CD4-positive, alpha-beta memory T cell (primary cell): ENCODE data around the gene STK11IP. TPM values are rescaled to one million over a fixed set of nuclear protein-coding genes. Genes with fewer than 3 reads are reported as not detected.

Experiments used
- microRNA-seq: library from miRNA; unstranded; fragments of <30 nt; microRNA quantifications from one replicate; pipeline ENCODE4 v1.2.0, GENCODE V29; 2021; ENCODE audit warnings: borderline replicate concordance, borderline number of aligned reads, borderline microRNAs expressed, mixed read lengths
- polyA plus RNA-seq, 2 donors: library from polyadenylated mRNA; unstranded; fragments of 300-500 nt; fragmentation: Illumina TruSeq; gene quantifications; one replicate each; pipeline ENCODE4 v1.2.3, GENCODE V29; 2021
- total RNA-seq, 2 experiments: library from RNA; stranded (reverse); gene quantifications; one replicate each; pipeline ENCODE4 v1.2.3, GENCODE V29; 2021

Gene STK11IP
- total and polyA plus RNA-seq, 4 experiments from 2014 or later, result 8.3 to 50.2 (median 29.3) TPM

Small RNA genes within 50 kb of the gene (microRNA-seq; reads per million reads assigned to microRNA genes)
- not detected for gene MIR3132

Other genes with a start within 250 kb of the STK11IP start
- 10 to 100 TPM; 70.4 to 75.9 TPM for gene DNPEP, start 209.9 kb upstream of the STK11IP start, total RNA-seq
- 10 to 100 TPM; 57.8 to 73.3 TPM for gene DNPEP, start 209.9 kb upstream of the STK11IP start, polyA plus RNA-seq
- gene DES, start 179.5 kb upstream of the STK11IP start, total RNA-seq, result not detected
- not detected for gene DES, start 179.5 kb upstream of the STK11IP start, polyA plus RNA-seq
- 1 to 10 TPM; 8.8 to 9.0 TPM for gene SPEG, start 163.0 kb upstream of the STK11IP start, total RNA-seq
- gene SPEG, start 163.0 kb upstream of the STK11IP start, polyA plus RNA-seq, result under 1 TPM; 0.15 to 0.20 TPM
- gene GMPPA, start 99.0 kb upstream of the STK11IP start, total RNA-seq, result 10 to 100 TPM; 45.2 to 48.3 TPM
- 10 to 100 TPM; 30.4 to 31.0 TPM for gene GMPPA, start 99.0 kb upstream of the STK11IP start, polyA plus RNA-seq
- gene ASIC4, start 83.4 kb upstream of the STK11IP start, total RNA-seq, result under 1 TPM; 0.09 to 0.22 TPM
- not detected for gene ASIC4, start 83.4 kb upstream of the STK11IP start, polyA plus RNA-seq
- 1 to 10 TPM; 7.7 to 8.5 TPM for gene CHPF, start 54.0 kb upstream of the STK11IP start, total RNA-seq
- gene CHPF, start 54.0 kb upstream of the STK11IP start, polyA plus RNA-seq, result 1 to 10 TPM; 7.5 to 8.1 TPM
- under 1 TPM; 0.67 to 0.76 TPM for gene TMEM198, start 53.8 kb upstream of the STK11IP start, total RNA-seq
- gene TMEM198, start 53.8 kb upstream of the STK11IP start, polyA plus RNA-seq, result not detected
- gene OBSL1, start 26.3 kb upstream of the STK11IP start, total RNA-seq, result under 1 TPM in 1 of 2 experiments, not detected in 1; 0.09 TPM
- gene OBSL1, start 26.3 kb upstream of the STK11IP start, polyA plus RNA-seq, result not detected
- not detected for gene INHA, start 25.5 kb upstream of the STK11IP start, total RNA-seq
- gene INHA, start 25.5 kb upstream of the STK11IP start, polyA plus RNA-seq, result not detected
- gene SLC4A3, start 29.8 kb downstream of the STK11IP start, total RNA-seq, result not detected
- gene SLC4A3, start 29.8 kb downstream of the STK11IP start, polyA plus RNA-seq, result not detected